Measurements from ENCODE around the gene BCAN.
A peak's percentile ranks its signal among the peaks of the same experiment; 100 is the strongest.

BCAN gene

GRCh38 chr1:156644146-156644545 is 2.2 kb downstream of the BCAN start:
- DNase-seq: no peak

- DNase-seq: no peak
Measured at GRCh38 chr1:156644640-156645039, 2.7 kb downstream of the BCAN start.

- no peak for DNase-seq
Measured at GRCh38 chr1:156645056-156645455, 3.1 kb downstream of the BCAN start.

GRCh38 chr1:156645666-156646065 is 3.7 kb downstream of the BCAN start:
- no peak for DNase-seq

GRCh38 chr1:156646738-156647211 is 4.9 kb downstream of the BCAN start:
- no peak for DNase-seq

- DNase-seq: no peak
Measured at GRCh38 chr1:156647351-156647750, 5.4 kb downstream of the BCAN start.

GRCh38 chr1:156648496-156648895 is 6.6 kb downstream of the BCAN start:
- DNase-seq: no peak

GRCh38 chr1:156648951-156649350 is 7.0 kb downstream of the BCAN start:
- DNase-seq: no peak

- peak; percentile 23 for DNase-seq
Measured at GRCh38 chr1:156652131-156652991, 10.4 kb downstream of the BCAN start.

- DNase-seq: no peak
Measured at GRCh38 chr1:156652992-156653355, 11.1 kb downstream of the BCAN start.

- DNase-seq: no peak
Measured at GRCh38 chr1:156654700-156655099, 12.8 kb downstream of the BCAN start.

- no peak for DNase-seq
Measured at GRCh38 chr1:156655151-156655903, 13.4 kb downstream of the BCAN start.

- no peak for DNase-seq
Measured at GRCh38 chr1:156655904-156656516, 14.1 kb downstream of the BCAN start.

- DNase-seq: peak; percentile 78
Measured at GRCh38 chr1:156656806-156657740, 15.2 kb downstream of the BCAN start.

- DNase-seq: no peak
Measured at GRCh38 chr1:156657741-156658319, 15.9 kb downstream of the BCAN start.

GRCh38 chr1:156658496-156658895 is 16.6 kb downstream of the BCAN start:
- no peak for DNase-seq

GRCh38 chr1:156658945-156659574 is 17.1 kb downstream of the BCAN start:
- no peak for DNase-seq

- no peak for DNase-seq
Measured at GRCh38 chr1:156659661-156659987, 17.7 kb downstream of the BCAN start.

GRCh38 chr1:156659988-156660751 is 18.3 kb downstream of the BCAN start:
- peak; percentile 92 for DNase-seq

- no peak for DNase-seq
Measured at GRCh38 chr1:156660752-156661112, 18.8 kb downstream of the BCAN start.

All from CD4-positive, alpha-beta T cell treated with Interleukin-6 for 4 hours (primary cell).